Measurements from ENCODE around the gene EFEMP1.

Gene EFEMP1

DNA sequence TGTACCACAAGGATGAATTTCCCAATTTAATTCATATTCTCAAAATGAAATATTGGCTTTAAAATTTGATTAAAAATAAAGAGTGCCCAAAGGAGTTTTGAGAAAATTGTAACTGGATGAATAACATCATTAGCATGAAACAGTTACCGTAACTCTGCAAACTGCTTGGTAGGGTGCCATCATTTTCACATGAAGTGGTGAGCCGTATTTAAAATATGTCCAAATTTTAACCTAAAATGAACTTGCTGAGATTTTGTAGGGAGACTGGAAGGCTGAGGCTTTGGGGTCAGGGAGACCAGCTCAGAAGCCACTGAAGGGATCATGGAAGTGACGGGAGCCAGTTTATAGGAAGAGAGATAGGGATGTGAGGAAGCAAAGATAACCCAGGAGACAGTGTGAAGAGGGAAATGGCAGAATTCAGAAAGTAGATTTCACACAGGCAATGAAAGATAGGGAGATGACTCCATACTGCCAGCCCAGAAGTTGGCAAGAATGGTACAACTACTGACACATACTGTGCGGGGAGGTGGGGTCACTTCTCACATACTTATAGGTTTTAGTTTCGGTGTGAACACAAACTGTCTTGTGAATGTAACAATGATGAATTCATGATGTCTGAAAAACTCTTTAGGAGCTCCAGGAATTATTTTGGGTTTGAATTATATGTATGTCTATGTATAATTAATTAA lies 53.8 kb downstream of the EFEMP1 start:
- Histone ChIP-seq H3K9me3 (ENCODE audit: insufficient read depth, low read length) (no peaks in the 10 kb centered on the region), H3K4me1 (ENCODE audit: insufficient read depth, insufficient read length) (no peaks in the 10 kb centered on the region), H3K9ac (ENCODE audit: insufficient read length, low read depth) (no peak overlapping the region), H3K36me3 (ENCODE audit: insufficient read depth, insufficient read length, low read length) (no peaks in the 10 kb centered on the region), H3K4me3 (ENCODE audit: insufficient read length, low read depth) (no peak overlapping the region), H3K27me3 (ENCODE audit: insufficient read depth, insufficient read length) (no peaks in the 10 kb centered on the region)
- TF ChIP-seq ZNF274 (IDR thresholded peaks at IDR 0.05; ENCODE audit: low read depth, low read length) (no peak), YY1 (IDR thresholded peaks at IDR 0.05; ENCODE audit: insufficient read depth, insufficient read length) (no peak), SUZ12 (IDR thresholded peaks at IDR 0.05; ENCODE audit: extremely low read depth, insufficient read depth, insufficient read length) (no peak)
- DNase-seq (ENCODE audit: low read depth, low spot score) = no peak

GRCh38 chr2:55865096-55865835 lies 58.3 kb downstream of the EFEMP1 start:
- H3K4me1 ChIP-seq (ENCODE audit: insufficient read depth, insufficient read length) = no peaks in the 10 kb centered on the region
- no peak for TF ChIP-seq ZNF274 (IDR thresholded peaks at IDR 0.05; ENCODE audit: low read depth, low read length)
- no peak for TF ChIP-seq SUZ12 (IDR thresholded peaks at IDR 0.05; ENCODE audit: extremely low read depth, insufficient read depth, insufficient read length)
- no peak for TF ChIP-seq YY1 (IDR thresholded peaks at IDR 0.05; ENCODE audit: insufficient read depth, insufficient read length)
- no peaks in the 10 kb centered on the region for H3K27me3 ChIP-seq (ENCODE audit: insufficient read depth, insufficient read length)
- DNase-seq (ENCODE audit: low read depth, low spot score) = no peak
- H3K9ac ChIP-seq (ENCODE audit: insufficient read length, low read depth) = no peak overlapping the region
- H3K4me3 ChIP-seq (ENCODE audit: insufficient read length, low read depth) = no peak overlapping the region
- no peaks in the 10 kb centered on the region for H3K36me3 ChIP-seq (ENCODE audit: insufficient read depth, insufficient read length, low read length)
- no peaks in the 10 kb centered on the region for H3K9me3 ChIP-seq (ENCODE audit: insufficient read depth, low read length)

DNA sequence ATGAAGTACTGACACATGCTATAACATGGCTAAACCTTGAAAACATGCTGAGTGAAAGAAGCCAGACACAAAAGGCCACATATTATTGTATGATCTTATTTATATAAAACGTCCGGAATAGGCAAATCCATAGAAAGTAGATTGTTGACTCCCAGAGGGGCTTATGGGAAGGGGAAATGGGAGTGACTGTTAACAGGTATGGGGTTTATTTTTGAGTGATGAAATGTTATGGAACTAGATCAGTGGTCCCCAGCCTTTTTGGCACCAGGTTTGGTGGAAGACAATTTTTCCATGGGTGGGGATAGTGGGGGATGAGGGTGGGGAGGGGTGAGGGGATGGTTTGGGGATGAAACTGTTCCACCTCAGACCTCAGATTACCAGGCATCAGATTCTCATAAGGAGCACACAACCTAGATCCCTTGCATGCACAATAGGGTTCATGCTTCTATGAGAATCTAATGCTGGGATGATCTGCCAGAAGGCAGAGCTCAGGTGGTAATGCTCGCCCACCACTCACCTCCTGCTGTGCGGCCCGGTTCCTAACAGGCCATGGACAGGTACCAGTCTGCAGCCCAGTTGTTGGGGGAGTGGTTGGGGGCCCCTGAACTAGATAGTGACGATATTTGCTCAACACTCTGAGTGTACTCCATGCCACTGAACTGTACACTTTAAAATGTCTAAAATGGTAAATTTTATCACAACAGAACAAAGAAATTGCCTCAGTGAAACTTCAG lies 59.1 kb downstream of the EFEMP1 start:
- H3K27me3 ChIP-seq (ENCODE audit: insufficient read depth, insufficient read length) = no peaks in the 10 kb centered on the region
- no peak overlapping the region for H3K9ac ChIP-seq (ENCODE audit: insufficient read length, low read depth)
- no peak for DNase-seq (ENCODE audit: low read depth, low spot score)
- H3K9me3 ChIP-seq (ENCODE audit: insufficient read depth, low read length) = no peaks in the 10 kb centered on the region
- H3K4me1 ChIP-seq (ENCODE audit: insufficient read depth, insufficient read length) = no peaks in the 10 kb centered on the region
- TF ChIP-seq SUZ12 (IDR thresholded peaks at IDR 0.05; ENCODE audit: extremely low read depth, insufficient read depth, insufficient read length) = no peak
- TF ChIP-seq ZNF274 (IDR thresholded peaks at IDR 0.05; ENCODE audit: low read depth, low read length) = no peak
- no peak for TF ChIP-seq YY1 (IDR thresholded peaks at IDR 0.05; ENCODE audit: insufficient read depth, insufficient read length)
- no peak overlapping the region for H3K4me3 ChIP-seq (ENCODE audit: insufficient read length, low read depth)
- no peaks in the 10 kb centered on the region for H3K36me3 ChIP-seq (ENCODE audit: insufficient read depth, insufficient read length, low read length)

GRCh38 chr2:55862673-55863390 lies 60.8 kb downstream of the EFEMP1 start:
- DNase-seq (ENCODE audit: low read depth, low spot score) = no peak
- H3K36me3 ChIP-seq (ENCODE audit: insufficient read depth, insufficient read length, low read length) = no peaks in the 10 kb centered on the region
- no peak overlapping the region for H3K4me3 ChIP-seq (ENCODE audit: insufficient read length, low read depth)
- no peak overlapping the region for H3K9ac ChIP-seq (ENCODE audit: insufficient read length, low read depth)
- H3K27me3 ChIP-seq (ENCODE audit: insufficient read depth, insufficient read length) = no peaks in the 10 kb centered on the region
- TF ChIP-seq SUZ12 (IDR thresholded peaks at IDR 0.05; ENCODE audit: extremely low read depth, insufficient read depth, insufficient read length) = no peak
- no peaks in the 10 kb centered on the region for H3K4me1 ChIP-seq (ENCODE audit: insufficient read depth, insufficient read length)
- no peaks in the 10 kb centered on the region for H3K9me3 ChIP-seq (ENCODE audit: insufficient read depth, low read length)

DNA sequence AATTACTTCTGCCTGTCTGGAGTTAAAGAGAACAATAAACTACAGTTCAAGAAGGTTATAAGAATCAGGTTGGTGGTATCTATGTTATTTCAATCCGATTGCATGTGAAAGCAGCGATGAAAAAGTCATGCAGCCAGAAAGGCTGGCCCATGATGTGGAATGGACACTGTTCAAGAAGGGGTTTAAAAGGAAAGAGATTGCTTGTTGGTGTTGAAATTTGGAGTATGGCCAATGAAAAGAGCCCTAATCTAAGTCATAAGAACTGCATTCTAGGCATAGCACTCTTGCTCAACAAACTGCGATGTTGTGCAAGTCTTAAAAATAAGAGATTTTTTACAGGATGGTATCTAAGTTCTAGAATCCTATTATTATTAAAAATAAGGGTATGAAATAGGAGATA lies 61.3 kb downstream of the EFEMP1 start:
- H3K9ac ChIP-seq (ENCODE audit: insufficient read length, low read depth) = no peak overlapping the region
- H3K4me3 ChIP-seq (ENCODE audit: insufficient read length, low read depth) = no peak overlapping the region
- H3K9me3 ChIP-seq (ENCODE audit: insufficient read depth, low read length) = no peaks in the 10 kb centered on the region
- no peak for DNase-seq (ENCODE audit: low read depth, low spot score)
- no peaks in the 10 kb centered on the region for H3K4me1 ChIP-seq (ENCODE audit: insufficient read depth, insufficient read length)
- TF ChIP-seq SUZ12 (IDR thresholded peaks at IDR 0.05; ENCODE audit: extremely low read depth, insufficient read depth, insufficient read length) (no peak), YY1 (IDR thresholded peaks at IDR 0.05; ENCODE audit: insufficient read depth, insufficient read length) (no peak), ZNF274 (IDR thresholded peaks at IDR 0.05; ENCODE audit: low read depth, low read length) (no peak)
- no peaks in the 10 kb centered on the region for H3K27me3 ChIP-seq (ENCODE audit: insufficient read depth, insufficient read length)
- H3K36me3 ChIP-seq (ENCODE audit: insufficient read depth, insufficient read length, low read length) = no peaks in the 10 kb centered on the region

DNA sequence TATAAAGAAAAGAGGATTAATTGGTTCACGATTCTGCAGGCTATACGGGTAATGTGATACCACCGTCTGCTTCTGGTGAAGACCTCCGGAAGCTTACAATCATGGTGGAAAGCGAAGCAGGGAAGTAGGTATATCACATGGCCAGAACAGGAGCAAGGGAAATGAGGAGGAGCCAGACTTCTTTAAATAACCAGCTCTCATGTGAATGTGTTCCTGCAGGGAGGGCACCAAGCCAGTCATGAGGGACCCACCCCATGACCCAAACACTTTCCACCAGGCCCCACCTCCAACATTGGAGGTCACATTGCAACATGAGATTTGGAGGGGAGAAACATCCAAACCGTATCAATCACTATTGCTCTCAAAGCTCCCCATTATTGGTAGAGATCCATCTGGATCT lies 61.8 kb downstream of the EFEMP1 start:
- H3K36me3 ChIP-seq (ENCODE audit: insufficient read depth, insufficient read length, low read length) = no peaks in the 10 kb centered on the region
- no peaks in the 10 kb centered on the region for H3K4me1 ChIP-seq (ENCODE audit: insufficient read depth, insufficient read length)
- H3K9ac ChIP-seq (ENCODE audit: insufficient read length, low read depth) = no peak overlapping the region
- DNase-seq (ENCODE audit: low read depth, low spot score) = no peak
- TF ChIP-seq YY1 (IDR thresholded peaks at IDR 0.05; ENCODE audit: insufficient read depth, insufficient read length) (no peak), ZNF274 (IDR thresholded peaks at IDR 0.05; ENCODE audit: low read depth, low read length) (no peak), SUZ12 (IDR thresholded peaks at IDR 0.05; ENCODE audit: extremely low read depth, insufficient read depth, insufficient read length) (no peak)
- no peaks in the 10 kb centered on the region for H3K27me3 ChIP-seq (ENCODE audit: insufficient read depth, insufficient read length)
- no peaks in the 10 kb centered on the region for H3K9me3 ChIP-seq (ENCODE audit: insufficient read depth, low read length)
- H3K4me3 ChIP-seq (ENCODE audit: insufficient read length, low read depth) = no peak overlapping the region
